ENCODE measurements around the gene LONP2. TPM values are rescaled to one million over a fixed set of nuclear protein-coding genes. Genes with fewer than 3 reads are reported as not detected.

The LONP2 gene
- total RNA-seq, 4 donors from 2014 or later: 51.4 to 73.4 (median 63.3) TPM

- WGBS: 49% methylated on average over 3 of the region's 3 CpGs
- no peak for TF ChIP-seq POLR2A (IDR thresholded peaks at IDR 0.05; ENCODE audit: low read depth)
- no peaks in the 10 kb centered on the region for H3K36me3 ChIP-seq
- no peaks in the 10 kb centered on the region for H3K9me3 ChIP-seq
- no peak for DNase-seq (ENCODE audit: extremely low spot score)
- peaks cover 0 to 12% (median 0%) of the 10 kb centered on the region in 4 donors for H3K27me3 ChIP-seq
- H3K4me1 ChIP-seq: no peaks in the 10 kb centered on the region
- H3K27ac ChIP-seq (replicated peaks in 1 of 4): no peak overlapping the region
- intact Hi-C loops (cut with DNase I): no loop called here
- no peak overlapping the region for H3K4me3 ChIP-seq
These were observed 32.1 kb upstream of the LONP2 start for GRCh38 chr16:48212033-48212432.

DNA sequence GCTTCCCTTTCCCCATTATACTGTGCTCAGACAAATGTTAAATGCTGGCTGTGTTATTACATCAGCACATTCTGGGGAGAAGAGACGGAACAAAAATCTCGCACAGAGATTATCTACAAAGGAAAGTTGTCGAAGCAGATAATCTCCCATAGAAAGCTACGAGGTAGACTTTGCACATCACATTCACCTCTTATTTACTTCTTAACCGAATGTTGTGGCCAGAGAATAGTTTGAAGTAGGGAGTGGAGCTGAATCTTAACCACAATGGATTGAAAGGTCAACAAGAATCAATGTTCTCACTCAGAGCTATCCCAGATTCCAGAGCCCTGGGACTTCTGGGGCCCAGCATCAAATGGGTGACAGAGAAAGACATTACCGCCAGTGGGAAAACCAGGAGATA is 28.4 kb upstream of the LONP2 start:
- intact Hi-C loops (cut with DNase I): no loop called here
- Histone ChIP-seq H3K36me3 (no peaks in the 10 kb centered on the region), H3K27me3 (no peaks in the 10 kb centered on the region), H3K27ac (replicated peaks in 1 of 4) (no peak overlapping the region), H3K4me1 (no peaks in the 10 kb centered on the region), H3K4me3 (no peak overlapping the region), H3K9me3 (no peaks in the 10 kb centered on the region)
- WGBS: 85% methylated on average over 6 of the region's 6 CpGs
- TF ChIP-seq EP300 (IDR thresholded peaks at IDR 0.05) (no peak), POLR2A (IDR thresholded peaks at IDR 0.05; ENCODE audit: low read depth) (no peak), CTCF (IDR thresholded peaks at IDR 0.05) (no peak), POLR2AphosphoS5 (IDR thresholded peaks at IDR 0.05) (no peak)
- no peak for DNase-seq (ENCODE audit: extremely low spot score)

- DNase-seq (ENCODE audit: extremely low spot score): no peak
- Histone ChIP-seq H3K36me3 (no peaks in the 10 kb centered on the region), H3K9me3 (no peaks in the 10 kb centered on the region), H3K27me3 (no peaks in the 10 kb centered on the region), H3K4me3 (no peak overlapping the region), H3K4me1 (no peaks in the 10 kb centered on the region), H3K27ac (replicated peaks in 1 of 4) (no peak overlapping the region)
- intact Hi-C loops (cut with DNase I): no loop called here
- TF ChIP-seq EP300 (IDR thresholded peaks at IDR 0.05) (no peak), POLR2A (IDR thresholded peaks at IDR 0.05; ENCODE audit: low read depth) (no peak), CTCF (IDR thresholded peaks at IDR 0.05) (no peak), POLR2AphosphoS5 (IDR thresholded peaks at IDR 0.05) (no peak)
- 74% methylated on average over 2 of the region's 2 CpGs for WGBS
These were observed 26.4 kb upstream of the LONP2 start for GRCh38 chr16:48217708-48218107.

DNA sequence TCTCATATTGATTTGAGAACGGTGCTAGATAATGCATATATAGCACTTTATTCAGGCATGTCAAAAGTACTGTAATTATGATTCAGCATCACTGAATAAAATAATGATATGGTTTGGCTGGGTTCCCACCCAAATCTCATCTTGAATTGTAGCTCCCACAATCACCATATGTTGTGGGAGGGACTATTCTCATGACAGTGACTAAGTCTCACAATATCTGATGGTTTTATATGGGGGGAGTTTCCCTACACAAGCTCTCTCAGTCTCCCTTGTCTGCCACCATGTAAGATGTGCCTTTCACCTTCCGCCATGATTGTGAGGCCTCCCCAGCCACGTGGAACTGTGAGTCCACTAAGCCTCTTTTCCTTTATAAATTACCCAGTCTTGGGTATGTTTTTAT is 25.6 kb upstream of the LONP2 start:
- DNase-seq (ENCODE audit: extremely low spot score): no peak
- 93% methylated on average over 3 of the region's 3 CpGs for WGBS
- H3K36me3 ChIP-seq: no peaks in the 10 kb centered on the region
- intact Hi-C loops (cut with DNase I): no loop called here
- no peak overlapping the region for H3K4me3 ChIP-seq
- no peaks in the 10 kb centered on the region for H3K4me1 ChIP-seq
- H3K9me3 ChIP-seq: no peaks in the 10 kb centered on the region
- TF ChIP-seq CTCF (IDR thresholded peaks at IDR 0.05): no peak
- TF ChIP-seq POLR2A (IDR thresholded peaks at IDR 0.05; ENCODE audit: low read depth): no peak
- no peak for TF ChIP-seq EP300 (IDR thresholded peaks at IDR 0.05)
- TF ChIP-seq POLR2AphosphoS5 (IDR thresholded peaks at IDR 0.05): no peak
- no peak overlapping the region for H3K27ac ChIP-seq (replicated peaks in 1 of 4)
- no peaks in the 10 kb centered on the region for H3K27me3 ChIP-seq

- TF ChIP-seq EP300 (IDR thresholded peaks at IDR 0.05) (no peak), CTCF (IDR thresholded peaks at IDR 0.05) (no peak), POLR2A (IDR thresholded peaks at IDR 0.05; ENCODE audit: low read depth) (no peak), POLR2AphosphoS5 (IDR thresholded peaks at IDR 0.05) (no peak)
- DNase-seq (ENCODE audit: extremely low spot score): no peak
- Histone ChIP-seq H3K4me3 (no peak overlapping the region), H3K36me3 (no peaks in the 10 kb centered on the region), H3K9me3 (no peaks in the 10 kb centered on the region), H3K4me1 (no peaks in the 10 kb centered on the region), H3K27ac (replicated peaks in 1 of 4) (no peak overlapping the region), H3K27me3 (no peaks in the 10 kb centered on the region)
- WGBS: 61% methylated on average over 3 of the region's 3 CpGs
- intact Hi-C loops (cut with DNase I): no loop called here
These were observed 23.2 kb upstream of the LONP2 start for GRCh38 chr16:48220891-48221290.

Measured in esophagus muscularis mucosa (tissue), 4 donors.